Femur (tissue), 1 donor: ENCODE results near the gene CD300LF.
A peak's percentile ranks its signal among the peaks of the same experiment; 100 is the strongest.

Experiments
- DNase-seq: peaks from one replicate; pipeline ENCODE4 v3.0.0-alpha.2; 2017

CD300LF gene

DNA sequence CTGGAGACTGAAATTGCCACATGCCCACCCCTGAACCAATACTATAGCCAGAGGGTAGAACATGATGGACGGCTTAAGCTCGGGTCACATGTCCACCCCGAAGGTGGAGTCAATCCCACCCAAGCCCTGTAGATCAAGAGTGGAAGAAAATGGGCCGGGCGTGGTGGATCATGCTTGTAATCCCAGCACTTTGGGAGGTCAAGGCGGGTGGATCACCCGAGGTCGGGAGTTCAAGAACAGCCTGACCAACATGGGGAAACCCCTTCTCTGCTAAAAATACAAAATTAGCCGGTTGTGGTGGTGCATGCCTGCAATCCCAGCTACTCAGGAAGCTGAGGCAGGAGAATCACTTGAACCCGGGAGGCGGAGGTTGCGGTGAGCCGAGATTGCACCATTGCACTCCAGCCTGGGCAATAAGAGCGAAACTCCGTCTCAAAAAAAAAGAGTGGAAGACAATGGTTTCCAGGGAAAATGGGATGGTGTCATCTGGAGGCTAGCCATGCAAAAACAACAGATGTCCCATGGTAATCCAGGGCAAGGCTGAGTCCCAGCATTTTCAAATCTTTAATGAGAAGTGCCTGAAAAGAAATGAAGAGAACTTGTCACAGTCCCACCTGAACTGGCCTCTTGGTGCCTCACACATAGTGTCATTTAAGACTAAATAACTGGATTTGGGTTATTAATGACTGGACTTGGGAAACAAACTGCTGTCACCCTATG, 30.1 kb downstream of the CD300LF start:
- no peak for DNase-seq

DNA sequence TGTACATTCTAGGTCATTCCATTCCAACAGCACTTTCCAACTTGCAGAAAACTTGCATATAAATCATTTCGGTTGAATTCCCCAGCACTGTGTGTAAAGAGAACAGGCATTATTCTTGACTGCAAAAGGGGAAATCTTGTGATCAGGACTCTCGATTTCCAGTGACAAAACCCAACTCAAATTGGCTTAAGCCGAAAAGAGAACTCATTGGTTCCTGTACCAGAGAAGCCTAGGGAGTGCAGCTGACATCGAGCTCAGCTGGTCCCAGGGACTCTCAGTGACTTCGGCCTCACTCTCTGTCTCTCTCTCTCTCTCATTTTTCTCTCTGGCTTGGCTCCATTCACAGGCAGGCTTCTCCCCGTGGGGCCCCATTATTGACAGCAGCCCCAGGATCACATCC, 30.7 kb downstream of the CD300LF start:
- DNase-seq = no peak

DNA sequence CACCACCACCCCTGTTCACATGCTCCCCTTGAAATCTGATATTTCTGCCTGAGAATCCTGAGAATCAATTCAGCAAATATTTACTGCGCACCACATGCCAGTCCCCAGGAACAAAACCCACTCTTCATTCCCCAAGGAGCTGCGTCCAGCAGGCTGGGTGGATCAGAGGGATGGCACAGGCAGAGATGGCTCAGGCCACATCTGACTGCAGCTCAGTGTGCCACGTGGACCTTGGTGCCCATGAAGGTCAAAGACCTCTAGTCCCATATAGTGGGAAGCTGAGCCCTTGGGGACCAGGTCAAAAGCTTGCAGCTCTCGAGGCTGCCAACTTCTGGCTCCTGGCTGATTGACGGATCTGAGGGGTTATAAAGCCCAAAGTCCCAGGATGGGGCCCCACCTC, 31.8 kb downstream of the CD300LF start:
- no peak for DNase-seq

DNA sequence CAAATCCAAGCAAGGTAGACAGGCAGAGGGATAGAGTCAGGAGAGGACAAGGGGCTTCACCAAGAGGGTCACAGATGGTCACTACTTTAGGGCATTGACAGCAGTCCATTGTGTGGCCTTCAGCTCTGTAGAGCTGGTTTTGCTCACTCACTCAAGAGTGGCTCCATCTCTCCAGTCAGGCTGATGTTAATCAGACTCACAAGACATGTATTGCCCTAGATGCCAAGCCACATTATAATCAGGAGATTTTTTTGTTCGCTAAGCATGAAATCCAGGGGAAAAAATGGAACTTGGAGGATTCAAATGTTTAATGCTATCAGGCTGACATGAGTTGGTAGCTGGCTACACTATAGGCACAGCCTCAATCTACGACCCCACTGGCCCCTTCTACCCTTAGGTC, 32.5 kb downstream of the CD300LF start:
- no peak for DNase-seq

DNA sequence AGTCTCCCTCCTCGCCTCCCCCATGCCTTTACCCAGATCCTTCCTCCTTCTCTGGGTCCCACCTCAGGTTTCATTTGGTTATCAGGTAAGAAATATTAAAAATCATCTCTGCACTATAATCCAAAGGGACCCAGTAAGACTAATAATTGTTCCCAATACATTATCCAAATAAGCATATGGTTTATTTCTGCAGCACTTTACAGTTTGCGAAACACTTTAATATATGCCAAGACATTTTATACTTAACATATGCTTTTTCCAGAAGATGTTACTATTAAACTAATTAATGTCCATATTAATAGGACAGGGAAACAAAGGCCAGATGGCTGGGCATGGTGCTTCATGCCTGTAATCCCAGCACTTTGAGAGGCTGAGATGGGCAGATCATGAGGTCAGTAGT, 33.3 kb downstream of the CD300LF start:
- no peak for DNase-seq

DNA sequence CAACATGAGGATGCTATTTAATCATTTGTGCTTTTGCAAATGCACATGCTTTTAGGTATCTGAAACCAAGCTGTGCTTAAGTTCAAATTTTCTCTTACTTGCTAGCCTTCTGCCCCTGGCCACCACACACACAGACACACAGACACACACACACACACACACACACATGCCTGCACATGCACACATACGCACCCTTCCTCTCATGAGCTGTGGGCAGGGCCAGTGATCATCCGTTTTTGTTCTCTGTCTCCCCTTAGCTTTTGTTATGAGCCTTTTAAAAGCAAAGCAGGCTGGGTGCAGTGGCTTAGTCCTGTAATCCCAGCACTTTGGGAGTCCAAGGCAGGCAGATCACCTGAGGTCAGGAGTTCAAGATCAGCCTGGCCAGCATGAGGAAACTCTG, 34.2 kb downstream of the CD300LF start:
- no peak for DNase-seq

DNA sequence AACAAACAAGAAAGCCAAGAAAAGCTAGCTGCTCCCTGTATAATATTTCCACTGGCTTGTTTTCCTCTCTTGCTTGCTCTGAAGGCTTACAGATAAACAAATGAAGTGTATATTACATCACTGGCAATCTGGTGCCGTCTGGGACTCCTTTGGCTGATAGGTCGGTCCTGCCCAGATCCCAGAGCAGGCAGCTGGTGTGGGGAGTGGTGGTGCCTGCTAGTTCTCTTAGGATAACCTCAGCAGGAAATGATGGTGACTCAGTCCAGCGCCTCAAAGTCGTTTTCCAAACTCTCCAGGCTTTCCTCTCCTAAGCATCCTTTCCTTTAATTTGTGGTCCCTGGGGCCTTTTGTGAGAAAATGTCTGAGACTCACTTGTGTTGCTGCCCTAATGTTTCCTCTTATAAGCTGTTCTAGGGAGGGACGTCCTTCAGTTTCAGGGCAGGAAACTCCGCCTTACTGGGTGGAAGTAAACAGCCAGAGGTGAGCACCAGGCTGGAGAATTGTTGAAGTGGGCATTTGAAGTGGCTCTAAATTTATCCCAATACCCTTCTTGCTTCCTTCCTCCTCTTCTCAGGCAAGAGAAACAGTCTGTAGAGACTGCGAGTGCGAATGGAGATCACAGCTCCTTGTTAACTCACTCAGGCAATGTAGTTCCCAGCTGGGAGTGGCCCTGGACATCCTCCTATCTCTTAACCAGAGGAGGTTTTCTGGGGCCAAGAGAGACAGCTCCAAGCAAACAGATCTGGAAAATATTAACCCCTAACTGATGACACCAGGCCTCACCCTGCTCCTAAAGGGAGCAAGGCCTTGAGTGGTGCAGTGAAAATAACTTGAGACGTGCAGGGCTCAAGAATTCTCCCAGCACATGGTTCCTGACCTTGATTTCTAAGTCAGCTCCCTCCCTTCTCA, 34.9 kb downstream of the CD300LF start:
- no peak for DNase-seq

DNA sequence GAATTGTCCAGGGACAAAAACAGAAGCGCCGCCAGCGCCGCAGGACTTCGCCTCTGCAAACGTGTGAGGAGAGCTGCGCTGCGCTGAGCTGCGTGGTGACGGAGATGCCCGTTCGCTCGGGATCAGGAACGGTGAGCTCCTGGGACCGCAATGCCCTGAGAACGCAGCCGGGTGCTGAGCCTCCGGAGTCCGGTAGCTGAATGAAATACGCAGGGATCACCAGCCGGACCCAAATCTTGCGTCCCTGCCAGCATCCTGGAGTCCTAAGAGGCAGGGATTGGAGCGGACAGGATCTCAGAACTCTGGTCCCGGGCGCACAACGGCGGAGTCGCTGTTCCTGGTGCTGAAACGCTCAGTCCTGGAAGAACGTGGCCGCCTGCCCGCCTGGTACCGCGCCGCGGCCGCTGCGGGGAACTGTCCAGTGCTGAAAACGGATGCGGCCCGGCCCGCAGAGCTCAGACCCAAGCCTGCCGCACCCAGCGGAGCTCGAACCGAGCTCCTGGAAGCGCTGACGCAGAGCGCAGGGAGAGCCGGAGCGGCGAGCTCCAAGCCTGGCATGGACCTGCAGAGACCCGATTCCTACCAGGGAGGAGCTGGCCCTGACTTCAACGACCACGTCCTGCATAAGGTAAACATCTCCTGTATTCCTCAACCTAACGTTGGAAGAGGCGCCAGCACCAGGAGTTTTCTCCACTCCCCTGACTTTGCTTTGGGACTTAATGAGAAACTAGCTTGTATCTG, 41.5 kb downstream of the CD300LF start:
- peak; percentile 89 for DNase-seq

DNA sequence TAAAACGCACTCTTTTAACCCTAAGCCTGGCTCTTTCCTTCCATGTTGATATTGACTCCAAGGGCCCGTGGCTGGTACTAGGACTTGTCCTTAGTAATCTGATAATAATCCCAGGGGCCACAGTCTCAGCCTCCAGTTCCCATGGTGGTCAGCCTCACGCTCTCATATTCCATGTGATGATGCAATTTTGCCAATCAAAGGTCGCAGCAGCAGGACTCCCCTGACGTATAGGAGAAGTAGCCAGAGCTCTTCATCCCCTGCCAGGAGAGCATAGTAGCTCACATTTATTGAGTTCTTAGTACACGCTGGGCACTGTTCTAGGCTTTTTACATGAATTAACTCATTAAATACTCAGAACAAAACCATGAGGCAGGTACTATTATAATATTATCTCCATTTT, 42.4 kb downstream of the CD300LF start:
- DNase-seq = no peak

DNA sequence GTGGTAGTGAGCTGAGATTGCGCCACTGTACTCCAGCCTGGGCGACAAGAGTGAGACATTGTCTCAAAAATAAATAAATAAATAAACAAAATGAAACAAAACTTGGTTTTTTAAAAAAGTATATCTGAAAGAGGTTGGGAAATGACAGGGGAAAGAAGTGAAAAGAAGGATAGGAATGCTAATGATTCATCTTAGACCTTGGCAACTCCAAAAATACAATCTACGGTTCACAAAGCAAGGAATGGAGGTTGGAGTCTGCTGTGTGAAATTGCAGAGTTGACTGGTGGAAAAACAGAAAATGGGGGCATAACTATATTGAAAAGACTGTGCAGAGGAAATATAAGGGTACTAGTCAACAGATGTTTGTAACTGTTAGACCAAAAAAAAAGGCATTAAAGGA, 49.2 kb downstream of the CD300LF start:
- DNase-seq = no peak

DNA sequence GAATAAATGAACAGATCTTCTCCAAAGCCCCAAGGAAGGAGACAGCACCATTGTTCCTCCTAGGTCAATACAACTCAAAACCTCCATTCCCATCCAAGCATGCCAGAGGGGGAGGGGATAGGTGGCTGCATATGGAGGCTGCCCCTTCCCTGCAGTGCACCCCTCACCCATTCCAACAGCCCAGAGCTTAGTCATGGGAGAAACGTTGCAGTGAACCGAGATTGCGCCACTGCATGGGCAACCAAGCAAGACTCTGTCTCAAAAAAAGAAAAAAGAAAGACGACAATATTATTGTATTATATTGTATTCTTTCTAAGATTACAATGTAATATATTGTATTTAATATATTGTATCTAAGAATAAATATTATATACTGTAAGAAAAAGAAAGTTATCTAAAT, 52.8 kb downstream of the CD300LF start:
- no peak for DNase-seq

DNA sequence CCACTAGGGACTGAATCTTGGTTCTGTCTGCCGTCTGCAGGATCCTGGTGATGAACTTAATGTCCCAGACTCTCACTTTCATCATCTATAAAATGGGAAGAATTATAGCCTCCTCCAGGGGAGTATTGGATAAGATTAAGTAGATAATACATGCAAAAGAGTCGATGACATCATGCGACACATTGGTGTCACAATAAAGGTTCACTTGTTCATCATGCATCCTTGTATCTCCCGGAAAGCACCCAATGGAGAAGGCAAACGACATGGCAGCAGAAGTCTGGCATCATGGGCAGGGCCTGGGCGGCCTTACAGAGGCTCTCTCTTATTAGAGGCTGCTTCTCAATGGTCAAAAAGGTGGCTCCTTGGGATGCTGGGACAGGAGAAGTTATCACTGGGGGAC, 54.1 kb downstream of the CD300LF start:
- DNase-seq = no peak

DNA sequence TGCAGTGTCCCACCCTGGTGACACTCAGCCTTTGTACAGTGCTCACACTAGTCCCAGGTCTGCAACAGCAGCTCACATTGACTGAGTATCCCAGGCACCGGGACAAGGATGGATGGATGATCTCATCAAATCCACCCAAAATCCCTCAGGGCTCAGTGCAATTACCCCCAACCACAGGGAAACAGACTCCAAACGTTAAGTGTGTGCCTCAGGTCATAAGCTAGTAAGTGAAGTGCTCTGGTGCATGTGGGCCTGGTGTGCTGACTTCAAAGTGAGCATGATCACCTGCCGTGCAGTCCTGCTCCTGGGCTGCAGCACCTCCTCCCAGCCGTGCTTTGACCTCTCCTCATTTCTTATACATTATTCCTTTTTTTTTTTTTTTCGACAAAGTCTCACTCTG, 58.0 kb downstream of the CD300LF start:
- DNase-seq = no peak

DNA sequence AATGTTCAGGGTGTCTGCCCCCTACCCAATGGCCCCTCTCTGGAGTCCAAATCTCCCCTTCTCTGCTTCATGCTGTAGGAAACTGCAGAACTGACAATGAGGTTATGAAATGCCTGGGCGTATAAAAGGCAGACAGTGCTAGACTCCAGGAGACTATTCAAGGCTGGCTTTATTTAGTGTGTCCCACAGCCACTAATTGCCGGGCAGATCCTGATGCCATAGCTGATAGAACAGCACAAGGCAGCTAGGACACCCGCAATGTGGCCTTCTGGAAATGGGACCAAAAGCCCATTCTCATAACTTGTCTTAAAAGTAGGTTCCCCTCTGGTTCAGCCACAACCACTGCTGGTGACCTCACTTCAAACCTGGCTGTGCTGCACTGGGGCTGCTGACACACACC, 60.7 kb downstream of the CD300LF start:
- no peak for DNase-seq

DNA sequence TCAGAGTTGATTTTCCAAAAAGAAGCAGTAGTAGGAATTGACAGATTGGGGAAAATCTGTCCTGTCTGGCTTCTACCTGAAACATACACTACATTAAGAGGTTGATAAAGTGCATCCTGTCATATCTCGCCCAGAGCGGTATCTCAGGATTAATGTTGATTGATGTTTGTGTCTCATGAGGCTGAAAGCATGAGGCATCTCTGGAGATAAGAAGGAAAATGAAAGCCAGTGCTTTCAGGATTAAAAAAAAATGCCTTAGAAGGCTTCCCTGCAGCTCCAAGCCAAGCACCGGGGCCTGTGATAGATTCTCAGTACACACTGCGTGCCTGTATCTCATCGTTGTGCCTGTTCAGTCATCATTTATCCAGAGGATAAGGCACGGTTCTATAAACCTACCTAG, 62.8 kb downstream of the CD300LF start:
- no peak for DNase-seq

DNA sequence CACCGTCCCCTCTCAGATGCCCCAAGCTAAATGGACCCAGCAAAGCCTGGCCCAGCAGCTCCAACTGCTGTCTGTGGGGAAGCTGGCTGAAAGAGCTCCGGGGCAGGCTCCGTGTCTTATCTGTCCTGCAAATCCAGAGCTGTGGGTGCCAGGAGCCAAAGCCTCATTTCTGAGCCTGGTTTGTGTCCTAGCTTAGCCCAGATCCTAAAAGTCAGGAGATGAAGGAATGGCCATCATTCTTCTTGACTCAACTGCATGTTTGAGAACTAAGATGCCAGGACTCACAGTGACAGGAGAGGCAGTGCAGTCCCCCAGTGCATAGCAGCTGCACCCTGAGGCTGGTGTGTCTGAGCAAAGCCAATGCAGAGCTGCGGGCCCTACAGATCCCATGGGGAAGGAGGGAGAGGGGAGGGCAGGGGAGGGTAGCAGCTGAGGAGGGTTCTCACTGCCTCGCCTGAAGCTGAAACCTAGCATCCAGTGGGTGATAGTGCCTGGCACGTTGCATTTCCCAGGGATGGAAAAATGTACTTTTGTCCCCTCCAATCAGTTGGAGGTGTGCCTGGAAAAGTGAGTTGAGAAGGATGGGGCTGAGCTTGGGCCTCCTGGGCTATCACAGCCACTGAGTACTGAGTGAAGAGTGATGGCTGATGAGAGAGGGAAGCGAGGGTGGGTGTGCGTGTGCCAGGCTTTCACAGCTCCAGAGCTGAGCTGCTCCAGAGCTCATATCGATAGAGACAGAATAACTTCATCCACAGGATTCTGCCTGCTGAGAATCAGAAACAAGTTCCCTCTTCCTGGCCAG, 64.7 kb downstream of the CD300LF start:
- DNase-seq = no peak

DNA sequence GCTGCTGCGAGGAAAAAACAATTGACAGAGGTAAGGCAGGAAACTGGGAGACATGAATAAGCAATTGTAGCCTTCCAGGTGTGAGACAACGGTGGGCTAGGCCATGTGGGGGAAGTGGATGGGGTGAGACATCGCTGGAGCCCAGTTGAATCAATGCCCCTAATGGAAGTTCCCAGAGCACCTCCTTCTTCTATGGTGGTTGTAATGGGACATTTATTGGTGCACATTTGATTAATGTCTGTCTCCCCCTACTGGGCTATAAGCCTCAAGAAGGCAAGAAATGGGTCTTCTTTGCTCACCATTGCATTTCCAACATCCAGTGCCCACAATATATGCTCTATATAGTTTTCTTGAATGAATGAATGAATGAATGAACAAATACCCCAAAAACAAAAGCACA, 66.5 kb downstream of the CD300LF start:
- no peak for DNase-seq

DNA sequence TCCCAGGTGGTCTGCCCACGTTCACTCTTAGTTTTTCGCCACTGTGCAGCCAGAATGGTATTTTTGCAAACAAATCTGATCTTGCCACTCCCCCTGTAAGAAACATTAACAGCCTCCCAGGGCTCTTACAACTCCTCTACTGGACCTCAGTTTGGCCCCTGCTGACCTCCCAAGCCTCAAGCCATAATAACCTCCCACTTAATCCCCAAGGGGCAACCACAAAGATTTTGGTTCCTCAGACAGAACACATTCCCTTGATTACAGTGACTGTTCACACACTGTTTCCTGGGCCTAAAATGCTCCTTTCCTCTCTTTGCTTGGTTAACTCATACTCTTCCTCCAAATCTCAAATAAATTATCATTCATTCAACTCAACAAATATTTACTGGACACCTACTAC, 67.7 kb downstream of the CD300LF start:
- DNase-seq = no peak

DNA sequence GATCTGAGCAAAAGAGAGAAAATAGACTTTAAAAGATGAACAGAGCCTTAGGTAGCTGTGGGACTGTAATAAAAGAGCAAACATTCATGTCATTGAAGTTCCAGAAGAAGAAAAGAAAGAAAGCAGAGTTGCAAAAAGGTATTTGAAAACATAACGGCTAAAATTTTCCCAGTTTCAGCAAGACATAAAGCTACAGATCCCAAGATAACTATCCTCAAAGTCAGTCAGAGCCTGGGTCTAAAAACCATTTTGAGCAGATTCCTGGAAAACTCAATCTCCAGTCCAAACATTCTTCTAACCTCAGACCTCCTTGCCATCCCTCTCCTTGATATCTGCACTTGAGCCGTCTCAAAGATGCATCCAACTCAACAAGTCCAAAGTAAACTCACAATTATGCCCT, 68.3 kb downstream of the CD300LF start:
- no peak for DNase-seq
